ENCODE measurements around the gene PAX8. TPM values are rescaled to one million over a fixed set of nuclear protein-coding genes. Genes with fewer than 3 reads are reported as not detected.

Gene PAX8
- total RNA-seq, 1 donor from 2014 or later, result 1.2 TPM

GRCh38 chr2:113220970-113221708, 57.6 kb downstream of the PAX8 start:
- no peak overlapping the region for H3K4me3 ChIP-seq
- intact Hi-C loops (cut with DNase I), result no loop called here
- H3K9me3 ChIP-seq, result no peaks in the 10 kb centered on the region
- no peaks in the 10 kb centered on the region for H3K36me3 ChIP-seq
- H3K4me1 ChIP-seq, result peaks cover 44% of the 10 kb centered on the region
- DNase-seq (no peak), ATAC-seq (no peak)
- TF ChIP-seq, protein P1, sequence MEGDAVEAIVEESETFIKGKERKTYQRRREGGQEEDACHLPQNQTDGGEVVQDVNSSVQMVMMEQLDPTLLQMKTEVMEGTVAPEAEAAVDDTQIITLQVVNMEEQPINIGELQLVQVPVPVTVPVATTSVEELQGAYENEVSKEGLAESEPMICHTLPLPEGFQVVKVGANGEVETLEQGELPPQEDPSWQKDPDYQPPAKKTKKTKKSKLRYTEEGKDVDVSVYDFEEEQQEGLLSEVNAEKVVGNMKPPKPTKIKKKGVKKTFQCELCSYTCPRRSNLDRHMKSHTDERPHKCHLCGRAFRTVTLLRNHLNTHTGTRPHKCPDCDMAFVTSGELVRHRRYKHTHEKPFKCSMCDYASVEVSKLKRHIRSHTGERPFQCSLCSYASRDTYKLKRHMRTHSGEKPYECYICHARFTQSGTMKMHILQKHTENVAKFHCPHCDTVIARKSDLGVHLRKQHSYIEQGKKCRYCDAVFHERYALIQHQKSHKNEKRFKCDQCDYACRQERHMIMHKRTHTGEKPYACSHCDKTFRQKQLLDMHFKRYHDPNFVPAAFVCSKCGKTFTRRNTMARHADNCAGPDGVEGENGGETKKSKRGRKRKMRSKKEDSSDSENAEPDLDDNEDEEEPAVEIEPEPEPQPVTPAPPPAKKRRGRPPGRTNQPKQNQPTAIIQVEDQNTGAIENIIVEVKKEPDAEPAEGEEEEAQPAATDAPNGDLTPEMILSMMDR (IDR thresholded peaks at IDR 0.05), result no peak
- H3K27me3 ChIP-seq (ENCODE audit: low read depth), result no peaks in the 10 kb centered on the region
- no peak overlapping the region for H3K27ac ChIP-seq

- Histone ChIP-seq H3K27me3 (ENCODE audit: low read depth) (no peaks in the 10 kb centered on the region), H3K4me1 (peaks cover 44% of the 10 kb centered on the region), H3K9me3 (no peaks in the 10 kb centered on the region), H3K27ac (no peak overlapping the region), H3K4me3 (no peak overlapping the region), H3K36me3 (no peaks in the 10 kb centered on the region)
- intact Hi-C loops (cut with DNase I), result no loop called here
- ATAC-seq (peak; percentile 66 to 72), DNase-seq (peak; percentile 80)
- TF ChIP-seq, protein P1 (IDR thresholded peaks at IDR 0.05), result no peak
Measured at GRCh38 chr2:113219889-113220641, 58.7 kb downstream of the PAX8 start.

DNA sequence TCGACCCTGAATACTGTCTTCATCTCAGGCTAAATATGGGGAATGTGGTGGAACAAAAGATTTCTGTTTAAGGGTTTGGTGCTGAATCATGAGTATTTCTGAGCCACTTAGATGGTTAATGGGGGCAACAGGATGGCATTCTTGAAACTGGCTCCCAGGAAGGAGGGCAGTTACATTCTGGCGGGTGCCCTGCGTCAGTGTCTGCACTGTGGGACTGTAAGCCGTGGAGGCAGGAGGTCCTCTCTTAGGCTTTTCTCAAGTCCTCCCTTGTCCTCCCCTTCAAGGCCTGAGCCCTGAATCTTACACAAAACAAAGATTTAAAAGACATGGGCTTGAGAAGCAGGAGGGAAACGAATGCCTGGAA, 59.2 kb downstream of the PAX8 start:
- no peaks in the 10 kb centered on the region for H3K27me3 ChIP-seq (ENCODE audit: low read depth)
- intact Hi-C loops (cut with DNase I), result no loop called here
- no peak overlapping the region for H3K4me3 ChIP-seq
- H3K4me1 ChIP-seq, result peaks cover 44% of the 10 kb centered on the region
- no peak overlapping the region for H3K27ac ChIP-seq
- ATAC-seq (no peak), DNase-seq (no peak)
- no peaks in the 10 kb centered on the region for H3K9me3 ChIP-seq
- TF ChIP-seq, protein P1 (IDR thresholded peaks at IDR 0.05), result no peak
- no peaks in the 10 kb centered on the region for H3K36me3 ChIP-seq

DNA sequence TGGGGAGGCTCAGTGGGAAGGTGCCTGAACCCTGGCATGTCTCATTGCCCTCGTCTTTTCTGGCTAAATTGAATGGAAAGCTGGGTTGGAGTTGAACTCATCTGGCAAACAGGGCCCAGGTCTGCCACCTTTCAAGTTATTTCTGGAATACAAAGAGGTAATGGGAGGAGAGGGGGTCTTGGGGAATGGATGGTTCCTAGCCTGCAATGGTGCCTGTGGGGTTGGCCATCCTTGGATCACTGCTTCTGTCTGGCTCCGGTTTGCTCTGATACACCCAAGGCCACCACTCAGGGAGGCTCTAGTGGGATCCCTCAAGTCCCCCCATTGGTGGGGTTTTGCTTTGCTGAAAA, 59.7 kb downstream of the PAX8 start:
- Histone ChIP-seq H3K4me1 (peaks cover 44% of the 10 kb centered on the region), H3K27ac (peak overlapping the region; percentile 76), H3K36me3 (no peaks in the 10 kb centered on the region), H3K27me3 (ENCODE audit: low read depth) (no peaks in the 10 kb centered on the region), H3K4me3 (no peak overlapping the region), H3K9me3 (no peaks in the 10 kb centered on the region)
- no peak for ATAC-seq
- intact Hi-C loops (cut with DNase I), result no loop called here
- DNase-seq, result no peak
- TF ChIP-seq, protein P1 (IDR thresholded peaks at IDR 0.05), result no peak

DNA sequence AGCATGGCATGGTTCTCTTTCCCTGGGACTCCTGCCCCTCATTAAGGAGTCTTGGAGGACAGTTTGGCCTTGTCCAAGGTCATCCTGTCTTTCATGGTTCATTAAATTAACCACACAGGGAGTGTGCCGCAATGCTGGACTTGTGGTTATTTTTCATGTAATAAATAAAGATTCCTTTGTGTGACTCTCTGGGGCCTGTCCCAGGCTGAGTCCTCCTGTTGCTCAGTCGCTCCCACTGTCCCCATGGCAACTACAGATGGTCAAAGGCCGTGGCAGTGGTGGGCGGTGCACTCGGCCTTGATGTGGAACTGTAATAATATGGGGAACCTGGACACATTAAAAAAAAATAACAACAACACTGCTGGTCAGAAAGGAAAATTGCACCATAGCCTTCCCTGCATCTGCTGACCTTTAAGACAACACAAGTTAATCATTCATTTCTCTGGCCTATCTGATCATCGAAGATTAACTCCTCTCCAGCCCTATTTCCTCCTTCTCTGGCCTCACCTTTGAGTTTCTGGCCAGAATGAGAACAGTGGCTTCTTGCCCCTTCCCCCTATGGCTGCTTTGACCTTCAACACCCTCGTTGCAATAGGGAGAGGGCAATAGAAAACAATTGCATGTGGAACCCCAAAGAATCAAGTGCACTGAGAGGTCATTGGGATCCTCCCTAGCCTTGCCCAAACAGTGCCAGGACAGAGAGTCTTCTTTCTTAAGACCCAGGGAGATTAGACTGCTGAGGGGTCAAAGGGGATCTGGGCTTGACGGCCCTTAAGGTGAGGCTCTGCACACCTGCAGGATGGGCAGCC, 60.2 kb downstream of the PAX8 start:
- Histone ChIP-seq H3K9me3 (no peaks in the 10 kb centered on the region), H3K27me3 (ENCODE audit: low read depth) (no peaks in the 10 kb centered on the region), H3K27ac (peak overlapping the region; percentile 76), H3K36me3 (no peaks in the 10 kb centered on the region), H3K4me3 (no peak overlapping the region), H3K4me1 (peaks cover 44% of the 10 kb centered on the region)
- DNase-seq (peak; percentile 87), ATAC-seq (peak; percentile 75 to 89)
- TF ChIP-seq, protein P1 (IDR thresholded peaks at IDR 0.05), result no peak
- intact Hi-C loops (cut with DNase I), result no loop called here
